HepG2 (cell line): ENCODE data around the gene CPXM1. TPM values are rescaled to one million over a fixed set of nuclear protein-coding genes. Genes with fewer than 3 reads are reported as not detected.

Experiments
- AFF4 ChIP-seq: sonication (generic); formaldehyde crosslinking; IDR thresholded peaks from 2 replicates; pipeline ENCODE4 v1.4.0; 2020; ENCODE audit warnings: missing genetic modification reagents
- DMTF1 ChIP-seq: sonication (generic); formaldehyde crosslinking; IDR thresholded peaks from 2 replicates; pipeline ENCODE4 v1.4.0; 2020; ENCODE audit warnings: mild to moderate bottlenecking, missing genetic modification reagents
- GTF2F1 ChIP-seq: fragments of 150-350 bp; IDR thresholded peaks from 2 replicates; pipeline ENCODE4 v1.6.1; 2014; ENCODE audit warnings: low read length
- MAFF ChIP-seq: IDR thresholded peaks from 2 replicates; pipeline ENCODE4 v1.6.1; 2011; ENCODE audit warnings: low read depth, low read length, improper control_type of control experiment
- NFKB2 ChIP-seq: sonication (generic); formaldehyde crosslinking; IDR thresholded peaks from 2 replicates; pipeline ENCODE4 v1.4.0; 2020; ENCODE audit warnings: missing genetic modification reagents, borderline replicate concordance
- SMAD1 ChIP-seq: sonication (generic); formaldehyde crosslinking; IDR thresholded peaks from 2 replicates; pipeline ENCODE4 v1.4.0; 2020; ENCODE audit warnings: missing genetic modification reagents, low read depth, mild to moderate bottlenecking, borderline replicate concordance
- TBX3 ChIP-seq: fragments of 450-650 bp; IDR thresholded peaks from 2 replicates; pipeline ENCODE4 v1.6.1; 2017; ENCODE audit warnings: antibody characterized with exemption, mild to moderate bottlenecking, inconsistent platforms, borderline replicate concordance
- TCF12 ChIP-seq, 2 experiments: fragments of 450-650 bp in 1 of 2; sonication (generic) in 1 of 2; formaldehyde crosslinking in 1 of 2; IDR thresholded peaks; 2 replicates each; pipeline versions ENCODE4 v1.6.1 to v1.8.0; 2017 to 2022; ENCODE audit warnings: antibody characterized with exemption in 1 of 2, mild to moderate bottlenecking in 1 of 2, missing genetic modification reagents in 1 of 2, moderate library complexity in 1 of 2
- ZBTB14 ChIP-seq: sonication (generic); formaldehyde crosslinking; IDR thresholded peaks from 2 replicates; pipeline ENCODE4 v1.4.0; 2020; ENCODE audit warnings: missing genetic modification reagents
- ZFP41 ChIP-seq: sonication (generic); formaldehyde crosslinking; IDR thresholded peaks from 2 replicates; pipeline ENCODE4 v1.4.0; 2020; ENCODE audit warnings: mild to moderate bottlenecking, missing genetic modification reagents, borderline replicate concordance
- ZNF274 ChIP-seq: sonication (generic); formaldehyde crosslinking; IDR thresholded peaks from 2 replicates; pipeline ENCODE4 v1.5.1; 2020; ENCODE audit warnings: mild to moderate bottlenecking, missing genetic modification reagents
- ZNF557 ChIP-seq: sonication (generic); formaldehyde crosslinking; IDR thresholded peaks from 2 replicates; pipeline ENCODE4 v1.4.0; 2020; ENCODE audit warnings: missing genetic modification reagents
- ZNF709 ChIP-seq: sonication (generic); formaldehyde crosslinking; IDR thresholded peaks from 2 replicates; pipeline ENCODE4 v1.5.0; 2020; ENCODE audit warnings: mild to moderate bottlenecking, missing genetic modification reagents
- ZNF777 ChIP-seq: sonication (generic); formaldehyde crosslinking; IDR thresholded peaks from 2 replicates; pipeline ENCODE4 v1.4.0; 2020; ENCODE audit warnings: missing genetic modification reagents
- polyA plus RNA-seq, 8 experiments: library from polyadenylated mRNA; depleted of rRNA in 3 of 8; stranded (reverse) in 7 of 8; unstranded in 1 of 8; fragments of >200 nt; fragmentation: Illumina TruSeq in 4 of 8; extraction: Trizol in 4 of 8; gene quantifications; 2 replicates each; pipeline versions ENCODE4 v1.2.1 to v1.2.3, GENCODE V29; 2011 to 2016; ENCODE audit warnings: low read depth in 4 of 8, missing spikeins in 1 of 8, mixed read lengths in 1 of 8; ENCODE audit not compliant: insufficient read depth in 1 of 8
- total RNA-seq, 5 experiments: library from RNA; depleted of rRNA; stranded (reverse); fragments of >200 nt; fragmentation: Illumina TruSeq; extraction: Trizol; gene quantifications; 2 replicates each; pipeline ENCODE4 v1.2.3, GENCODE V29; 2016; ENCODE audit warnings: low read depth in 1 of 5
- TF ChIP-seq, protein P1 (sequence below): sonication (generic); formaldehyde crosslinking; IDR thresholded peaks from 2 replicates; pipeline ENCODE4 v1.4.0; 2020; ENCODE audit warnings: mild to moderate bottlenecking, missing genetic modification reagents
- TF ChIP-seq, protein P2 (sequence below): sonication (generic); formaldehyde crosslinking; IDR thresholded peaks from 2 replicates; pipeline ENCODE4 v1.8.1; 2023; ENCODE audit warnings: mild to moderate bottlenecking, inconsistent platforms, moderate library complexity, missing genetic modification reagents, borderline replicate concordance

The CPXM1 gene
- total and polyA plus RNA-seq, 2 of the 13 experiments (the other 11 are each of a cell fraction or from before 2014, with no cell fraction given) = 0.07 TPM; not detected in 1

DNA sequence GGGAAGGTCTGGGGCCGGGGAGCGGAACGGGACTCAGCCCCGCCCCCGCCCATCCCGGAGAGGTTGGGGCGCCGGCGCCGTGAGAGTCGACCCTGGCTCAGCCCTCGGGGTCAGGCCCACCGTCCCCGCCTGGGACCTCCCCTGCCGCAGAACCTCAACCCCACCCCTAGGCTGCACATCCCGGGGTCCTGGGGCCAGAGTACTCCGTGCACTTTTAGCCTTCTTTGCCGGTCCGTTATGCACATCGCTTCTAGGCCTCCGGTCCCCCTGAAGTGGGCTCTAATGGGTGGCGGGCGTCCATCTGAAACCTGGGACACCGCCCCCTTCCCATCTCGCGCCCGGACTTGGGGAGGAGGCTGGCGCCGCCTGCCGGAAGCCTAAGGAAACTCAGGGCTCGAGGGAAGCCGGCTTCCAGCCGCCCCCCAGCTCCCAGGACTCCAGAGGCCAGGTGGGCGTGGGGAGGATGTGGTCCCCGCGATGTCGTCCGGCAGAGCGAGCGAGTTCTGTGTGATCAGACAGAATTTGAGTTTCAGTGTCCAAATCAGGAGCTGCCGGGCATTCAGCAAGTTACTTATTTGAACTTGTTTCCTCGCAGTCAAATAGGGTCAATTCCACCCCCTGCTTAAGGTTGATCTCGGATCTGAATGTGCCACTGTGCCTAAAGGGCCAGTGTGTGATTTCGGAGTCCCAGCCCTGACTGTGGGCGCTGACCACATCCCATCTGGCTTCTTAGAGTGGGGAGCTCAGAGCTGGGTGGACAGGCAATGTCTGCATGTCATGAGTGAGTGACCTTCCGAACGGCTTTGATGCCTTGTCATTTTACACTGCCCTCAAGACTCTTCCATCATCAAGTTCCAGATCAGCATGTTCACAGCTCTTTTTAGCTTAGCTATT is 47.6 kb downstream of the CPXM1 start (continued):
- TF ChIP-seq AFF4 (CRISPR knock-in tag) (no peak), SMAD1 (CRISPR knock-in tag) (peak; percentile 72; the same call in 1 of the 2 replicates), ZNF777 (no peak), GTF2F1 (no peak), ZNF274 (no peak; the same call in 1 of the 2 replicates), DMTF1 (CRISPR knock-in tag) (no peak), MAFF (no peak), ZNF557 (no peak), TCF12 (IDR thresholded peaks at IDR 0.05) (no peak), TCF12 (CRISPR knock-in tag; IDR thresholded peaks at IDR 0.05) (0 out of 2 replicates have a peak, but pooled peaks have one; percentile 56), ZBTB14 (CRISPR knock-in tag) (0 out of 2 replicates have a peak, but pooled peaks have one; percentile 37), ZNF709 (peak; percentile 57; the same call in 1 of the 2 replicates), ZFP41 (CRISPR knock-in tag) (no peak), NFKB2 (CRISPR knock-in tag) (peak; percentile 63; the same call in 1 of the 2 replicates), TBX3 (no peak)
- TF ChIP-seq, protein P1, sequence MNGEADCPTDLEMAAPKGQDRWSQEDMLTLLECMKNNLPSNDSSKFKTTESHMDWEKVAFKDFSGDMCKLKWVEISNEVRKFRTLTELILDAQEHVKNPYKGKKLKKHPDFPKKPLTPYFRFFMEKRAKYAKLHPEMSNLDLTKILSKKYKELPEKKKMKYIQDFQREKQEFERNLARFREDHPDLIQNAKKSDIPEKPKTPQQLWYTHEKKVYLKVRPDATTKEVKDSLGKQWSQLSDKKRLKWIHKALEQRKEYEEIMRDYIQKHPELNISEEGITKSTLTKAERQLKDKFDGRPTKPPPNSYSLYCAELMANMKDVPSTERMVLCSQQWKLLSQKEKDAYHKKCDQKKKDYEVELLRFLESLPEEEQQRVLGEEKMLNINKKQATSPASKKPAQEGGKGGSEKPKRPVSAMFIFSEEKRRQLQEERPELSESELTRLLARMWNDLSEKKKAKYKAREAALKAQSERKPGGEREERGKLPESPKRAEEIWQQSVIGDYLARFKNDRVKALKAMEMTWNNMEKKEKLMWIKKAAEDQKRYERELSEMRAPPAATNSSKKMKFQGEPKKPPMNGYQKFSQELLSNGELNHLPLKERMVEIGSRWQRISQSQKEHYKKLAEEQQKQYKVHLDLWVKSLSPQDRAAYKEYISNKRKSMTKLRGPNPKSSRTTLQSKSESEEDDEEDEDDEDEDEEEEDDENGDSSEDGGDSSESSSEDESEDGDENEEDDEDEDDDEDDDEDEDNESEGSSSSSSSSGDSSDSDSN (CRISPR knock-in tag) = peak; percentile 22; the same call in 1 of the 2 replicates
- TF ChIP-seq, protein P2, sequence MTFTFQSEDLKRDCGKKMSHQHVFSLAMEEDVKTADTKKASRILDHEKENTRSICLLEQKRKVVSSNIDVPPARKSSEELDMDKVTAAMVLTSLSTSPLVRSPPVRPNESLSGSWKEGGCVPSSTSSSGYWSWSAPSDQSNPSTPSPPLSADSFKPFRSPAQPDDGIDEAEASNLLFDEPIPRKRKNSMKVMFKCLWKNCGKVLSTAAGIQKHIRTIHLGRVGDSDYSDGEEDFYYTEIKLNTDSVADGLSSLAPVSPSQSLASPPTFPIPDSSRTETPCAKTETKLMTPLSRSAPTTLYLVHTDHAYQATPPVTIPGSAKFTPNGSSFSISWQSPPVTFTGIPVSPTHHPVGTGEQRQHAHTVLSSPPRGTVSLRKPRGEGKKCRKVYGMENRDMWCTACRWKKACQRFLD (CRISPR knock-in tag) = no peak
